ENCODE results near the gene SOX15. TPM values are rescaled to one million over a fixed set of nuclear protein-coding genes. Genes with fewer than 3 reads are reported as not detected.

SOX15 gene
- total RNA-seq, 1 donor from 2014 or later, result 1.0 TPM

DNA sequence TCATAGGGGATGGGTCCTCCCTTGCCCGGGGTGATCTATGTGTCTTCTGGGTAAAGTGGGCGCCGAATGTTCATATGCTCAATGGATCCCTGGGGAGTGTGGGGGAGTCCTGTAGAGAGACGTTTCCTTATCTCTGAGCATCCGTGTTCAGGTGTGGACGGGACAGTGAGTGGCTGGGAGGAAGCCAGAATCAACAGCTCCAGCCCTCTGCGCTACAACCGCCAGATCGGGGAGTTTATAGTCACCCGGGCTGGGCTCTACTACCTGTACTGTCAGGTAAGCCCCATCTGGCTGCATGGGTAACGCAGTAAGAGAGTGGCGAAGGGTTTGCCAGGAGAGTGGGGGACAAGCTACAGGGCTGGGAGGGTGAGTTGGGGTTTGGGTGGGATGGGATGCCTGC, 33.3 kb downstream of the SOX15 start:
- Mint-ChIP-seq H3K9me3 (ENCODE audit: low read depth) (no peaks in the 10 kb centered on the region), H3K27me3 (no peaks in the 10 kb centered on the region), H3K36me3 (ENCODE audit: insufficient read depth) (peaks cover 1% of the 10 kb centered on the region), H3K4me1 (ENCODE audit: low read depth) (peaks cover 29% of the 10 kb centered on the region), H3K27ac (peak overlapping the region; percentile 30), H3K4me3 (ENCODE audit: low read depth) (no peak overlapping the region)
- TF ChIP-seq, protein P1, sequence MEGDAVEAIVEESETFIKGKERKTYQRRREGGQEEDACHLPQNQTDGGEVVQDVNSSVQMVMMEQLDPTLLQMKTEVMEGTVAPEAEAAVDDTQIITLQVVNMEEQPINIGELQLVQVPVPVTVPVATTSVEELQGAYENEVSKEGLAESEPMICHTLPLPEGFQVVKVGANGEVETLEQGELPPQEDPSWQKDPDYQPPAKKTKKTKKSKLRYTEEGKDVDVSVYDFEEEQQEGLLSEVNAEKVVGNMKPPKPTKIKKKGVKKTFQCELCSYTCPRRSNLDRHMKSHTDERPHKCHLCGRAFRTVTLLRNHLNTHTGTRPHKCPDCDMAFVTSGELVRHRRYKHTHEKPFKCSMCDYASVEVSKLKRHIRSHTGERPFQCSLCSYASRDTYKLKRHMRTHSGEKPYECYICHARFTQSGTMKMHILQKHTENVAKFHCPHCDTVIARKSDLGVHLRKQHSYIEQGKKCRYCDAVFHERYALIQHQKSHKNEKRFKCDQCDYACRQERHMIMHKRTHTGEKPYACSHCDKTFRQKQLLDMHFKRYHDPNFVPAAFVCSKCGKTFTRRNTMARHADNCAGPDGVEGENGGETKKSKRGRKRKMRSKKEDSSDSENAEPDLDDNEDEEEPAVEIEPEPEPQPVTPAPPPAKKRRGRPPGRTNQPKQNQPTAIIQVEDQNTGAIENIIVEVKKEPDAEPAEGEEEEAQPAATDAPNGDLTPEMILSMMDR (IDR thresholded peaks at IDR 0.05; ENCODE audit: unreplicated experiment), result no peak
- no peak for DNase-seq (ENCODE audit: low spot score, unreplicated experiment)

DNA sequence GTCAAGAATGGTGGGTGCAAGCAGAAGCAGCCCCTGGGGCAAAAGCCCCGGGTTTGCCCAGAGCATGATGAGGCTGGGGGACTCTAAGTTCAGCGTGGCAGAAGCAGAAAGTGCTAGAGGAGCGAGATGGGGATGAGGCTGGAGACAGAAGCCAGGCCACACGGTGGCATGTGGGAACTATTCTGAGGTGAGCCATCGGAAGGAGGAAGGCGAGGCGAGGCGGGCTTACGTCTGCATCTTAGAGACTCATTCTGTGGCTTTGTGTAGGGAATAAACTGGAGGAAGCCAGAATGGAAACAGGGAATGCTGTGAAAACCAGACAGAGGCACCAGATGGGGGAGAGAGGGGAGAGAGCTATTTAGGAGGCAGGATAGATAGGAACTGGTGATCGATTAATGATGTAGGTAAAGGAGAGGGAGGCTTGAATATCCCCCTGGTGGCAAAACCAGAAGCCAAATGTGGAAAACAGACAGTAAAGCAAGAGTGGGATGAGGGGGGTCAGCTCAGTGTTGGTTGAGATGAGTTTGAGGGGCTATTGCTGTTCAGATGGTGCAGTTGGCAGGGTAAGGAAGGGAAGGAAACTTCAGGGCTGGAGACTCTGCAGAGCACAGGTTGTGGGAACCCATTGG, 34.5 kb downstream of the SOX15 start:
- Mint-ChIP-seq H3K27me3 (no peaks in the 10 kb centered on the region), H3K36me3 (ENCODE audit: insufficient read depth) (peaks cover 1% of the 10 kb centered on the region), H3K27ac (peak overlapping the region; percentile 46), H3K4me3 (ENCODE audit: low read depth) (no peak overlapping the region), H3K4me1 (ENCODE audit: low read depth) (peaks cover 28% of the 10 kb centered on the region), H3K9me3 (ENCODE audit: low read depth) (no peaks in the 10 kb centered on the region)
- TF ChIP-seq, protein P1 (IDR thresholded peaks at IDR 0.05; ENCODE audit: unreplicated experiment), result peak; percentile 44
- no peak for DNase-seq (ENCODE audit: low spot score, unreplicated experiment)

DNA sequence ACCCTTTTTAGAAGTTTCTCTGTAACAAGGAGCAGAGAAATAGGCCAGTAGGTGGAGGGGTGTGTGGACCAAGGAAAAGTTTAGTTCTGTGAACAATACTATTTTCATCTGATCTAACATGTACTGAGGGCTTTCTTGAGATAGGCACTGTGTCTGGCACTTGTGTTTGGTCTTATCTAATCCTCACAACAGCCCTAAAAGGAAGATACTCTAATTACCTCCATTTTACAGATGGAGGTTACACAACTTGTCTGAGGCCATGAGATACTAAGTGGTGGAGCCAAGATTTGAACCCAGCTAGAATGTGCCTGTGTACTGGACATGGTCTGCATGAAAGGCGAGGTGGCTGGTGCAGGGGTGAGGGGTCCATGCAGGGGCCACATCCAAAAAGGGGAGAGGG, 36.5 kb downstream of the SOX15 start:
- no peak for DNase-seq (ENCODE audit: low spot score, unreplicated experiment)
- no peak overlapping the region for H3K4me3 Mint-ChIP-seq (ENCODE audit: low read depth)
- TF ChIP-seq, protein P1 (IDR thresholded peaks at IDR 0.05; ENCODE audit: unreplicated experiment), result no peak
- peaks cover 31% of the 10 kb centered on the region for H3K4me1 Mint-ChIP-seq (ENCODE audit: low read depth)
- no peak overlapping the region for H3K27ac Mint-ChIP-seq
- H3K9me3 Mint-ChIP-seq (ENCODE audit: low read depth), result no peaks in the 10 kb centered on the region
- peaks cover 1% of the 10 kb centered on the region for H3K36me3 Mint-ChIP-seq (ENCODE audit: insufficient read depth)
- H3K27me3 Mint-ChIP-seq, result no peaks in the 10 kb centered on the region

DNA sequence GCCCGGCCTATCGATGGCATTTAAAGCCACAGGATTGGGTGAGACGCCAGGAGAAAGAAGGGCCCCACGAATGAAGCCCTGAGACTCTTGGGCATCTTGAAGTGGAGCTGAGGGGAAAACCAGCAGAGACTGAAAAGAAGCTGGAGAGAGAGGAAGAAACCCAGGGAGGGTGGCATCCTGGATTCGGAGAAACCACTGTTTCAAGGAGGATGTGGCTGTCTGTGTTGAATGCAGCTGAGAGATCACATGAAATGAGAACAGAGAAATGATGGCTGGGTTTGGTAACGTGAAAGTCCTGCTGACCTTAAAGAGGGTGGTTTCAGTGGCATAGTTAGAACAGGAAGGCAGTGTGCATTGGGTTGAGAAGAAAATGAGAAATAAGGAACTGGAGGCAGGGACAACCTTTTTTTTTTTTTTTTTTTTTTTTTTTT, 37.3 kb downstream of the SOX15 start:
- H3K36me3 Mint-ChIP-seq (ENCODE audit: insufficient read depth), result peaks cover 1% of the 10 kb centered on the region
- no peak for DNase-seq (ENCODE audit: low spot score, unreplicated experiment)
- no peak overlapping the region for H3K4me3 Mint-ChIP-seq (ENCODE audit: low read depth)
- H3K9me3 Mint-ChIP-seq (ENCODE audit: low read depth), result no peaks in the 10 kb centered on the region
- no peak overlapping the region for H3K27ac Mint-ChIP-seq
- H3K27me3 Mint-ChIP-seq, result no peaks in the 10 kb centered on the region
- TF ChIP-seq, protein P1 (IDR thresholded peaks at IDR 0.05; ENCODE audit: unreplicated experiment), result no peak
- H3K4me1 Mint-ChIP-seq (ENCODE audit: low read depth), result peaks cover 29% of the 10 kb centered on the region

DNA sequence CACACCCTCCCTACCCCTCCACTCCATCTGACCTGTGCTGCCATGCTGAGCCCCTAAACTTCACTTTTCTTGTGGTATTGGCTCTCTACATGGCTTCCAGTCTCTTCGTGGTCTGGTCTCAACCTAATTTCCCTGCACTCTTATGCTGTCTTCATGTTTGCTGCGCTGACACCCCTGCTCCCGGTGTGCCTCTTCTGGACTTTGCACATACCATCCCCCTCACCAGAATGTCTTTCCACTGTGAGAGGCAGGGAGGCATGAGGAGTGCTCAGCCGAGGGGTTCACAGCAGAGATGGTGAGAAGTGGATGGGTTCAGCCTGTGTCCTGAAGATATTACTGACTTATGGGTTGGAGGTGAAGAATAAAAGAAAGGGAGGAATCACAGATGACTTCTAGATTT, 38.5 kb downstream of the SOX15 start:
- no peak overlapping the region for H3K27ac Mint-ChIP-seq

More for the DNA sequence above, 38.5 kb downstream of the SOX15 start:
- DNase-seq (ENCODE audit: low spot score, unreplicated experiment), result no peak
- H3K4me1 Mint-ChIP-seq (ENCODE audit: low read depth), result peaks cover 29% of the 10 kb centered on the region
- no peaks in the 10 kb centered on the region for H3K27me3 Mint-ChIP-seq
- H3K9me3 Mint-ChIP-seq (ENCODE audit: low read depth), result no peaks in the 10 kb centered on the region
- H3K4me3 Mint-ChIP-seq (ENCODE audit: low read depth), result no peak overlapping the region
- TF ChIP-seq, protein P1 (IDR thresholded peaks at IDR 0.05; ENCODE audit: unreplicated experiment), result no peak
- peaks cover 1% of the 10 kb centered on the region for H3K36me3 Mint-ChIP-seq (ENCODE audit: insufficient read depth)
